COLO668 (cell line): Measurements from ENCODE around the gene THOP1.
"Not testable (repeated sequence)": the region's sequence is repeated elsewhere in the genome, so short reads cannot be mapped to it uniquely, and the experiment has no call there.

ENCODE experiments used
- DNase-seq: peaks from one replicate; lab custom pipeline; 2025; ENCODE audit not compliant: unreplicated experiment; lab: John Stamatoyannopoulos, UW

The THOP1 gene

GRCh38 chr19:2815191-2815614, 29.9 kb downstream of the THOP1 start:
- no peak for DNase-seq

- DNase-seq: no peak
Measured at GRCh38 chr19:2815923-2816322, 30.6 kb downstream of the THOP1 start.

- DNase-seq: no peak
Measured at GRCh38 chr19:2816641-2817040, 31.3 kb downstream of the THOP1 start.

- DNase-seq: not testable (repeated sequence)
Measured at GRCh38 chr19:2817237-2817829, 32.0 kb downstream of the THOP1 start.

GRCh38 chr19:2819540-2820111, 34.3 kb downstream of the THOP1 start, which contains the start of gene ZNF554:
Gene ZNF554 (plus strand): TSS chr19:2819868. CDS start chr19:2820072, 204 bp downstream.
- peak; percentile 97 for DNase-seq

- DNase-seq: peak; percentile 26
Measured at GRCh38 chr19:2820112-2820702, 34.9 kb downstream of the THOP1 start.

GRCh38 chr19:2822846-2823245, 37.5 kb downstream of the THOP1 start:
- no peak for DNase-seq

GRCh38 chr19:2823646-2824045, 38.3 kb downstream of the THOP1 start:
- DNase-seq: no peak

- no peak for DNase-seq
Measured at GRCh38 chr19:2824129-2824528, 38.8 kb downstream of the THOP1 start.

GRCh38 chr19:2827022-2827421, 41.7 kb downstream of the THOP1 start:
- DNase-seq: no peak

- DNase-seq: no peak
Measured at GRCh38 chr19:2827840-2828489, 42.7 kb downstream of the THOP1 start.

- no peak for DNase-seq
Measured at GRCh38 chr19:2834294-2834871, 49.1 kb downstream of the THOP1 start.

- no peak for DNase-seq
Measured at GRCh38 chr19:2837430-2837829, 52.1 kb downstream of the THOP1 start.

- peak; percentile 97 for DNase-seq
Measured at GRCh38 chr19:2840794-2841791, 55.8 kb downstream of the THOP1 start, which contains the start of gene ZNF555. Gene ZNF555 (plus strand): TSS chr19:2841475. CDS start chr19:2841573, 98 bp downstream.

- peak; percentile 28 for DNase-seq
Measured at GRCh38 chr19:2841855-2842574, 56.7 kb downstream of the THOP1 start.

- DNase-seq: no peak
Measured at GRCh38 chr19:2845107-2845506, 59.8 kb downstream of the THOP1 start.

- no peak for DNase-seq
Measured at GRCh38 chr19:2846180-2846894, 61.0 kb downstream of the THOP1 start.

GRCh38 chr19:2847507-2847906, 62.2 kb downstream of the THOP1 start:
- no peak for DNase-seq

- DNase-seq: no peak
Measured at GRCh38 chr19:2848616-2849015, 63.3 kb downstream of the THOP1 start.
